Tongue (tissue), 2 donors: Measurements from ENCODE around the gene FNIP2. TPM values are rescaled to one million over a fixed set of nuclear protein-coding genes. Genes with fewer than 3 reads are reported as not detected.

ENCODE experiments used
- small RNA-seq: library from RNA; depleted of rRNA; stranded (forward); fragments of <200 nt; gene quantifications from one replicate; pipeline ENCODE3, GENCODE V24; 2014; ENCODE audit warnings: low replicate concordance
- total RNA-seq: library from RNA; depleted of rRNA; stranded (reverse); fragments of >200 nt; gene quantifications from one replicate; pipeline ENCODE4 v1.2.3, GENCODE V29; 2014

Gene FNIP2
- total RNA-seq, 1 donor from 2014 or later: 53.5 TPM

Small RNA genes within 50 kb of the gene (small RNA-seq; reads per million reads assigned to genes)
- gene RF00157 (not detected), gene RNU6-128P (not detected)

Other genes starting within 250 kb of the FNIP2 start
- 0.21 TPM for gene RXFP1, start 247.1 kb upstream of the FNIP2 start, total RNA-seq
- gene C4orf46, start 97.1 kb upstream of the FNIP2 start, total RNA-seq: 25.7 TPM
- 50.5 TPM for gene ETFDH, start 96.7 kb upstream of the FNIP2 start, total RNA-seq
- 39.3 TPM for gene PPID, start 45.6 kb upstream of the FNIP2 start, total RNA-seq